H54 (cell line): ENCODE measurements around the gene RBMS3.

ENCODE experiments used
- DNase-seq: peaks from one replicate; pipeline ENCODE4 v3.0.0; 2011; ENCODE audit warnings: low spot score, mixed read lengths; ENCODE audit not compliant: insufficient read length
- FAIRE-seq: peaks from 3 replicates; lab custom pipeline; 2011; peaks lifted over from hg19 to GRCh38; lab: Jason Lieb, UNC
- POLR2A ChIP-seq: IDR thresholded peaks from 2 replicates; pipeline ENCODE4 v1.6.1; 2011; ENCODE audit warnings: low read depth, mild to moderate bottlenecking, low read length

The RBMS3 gene

GRCh38 chr3:29568355-29568754, 287.5 kb downstream of the RBMS3 start:
- no peak for TF ChIP-seq POLR2A
- FAIRE-seq (no peak), DNase-seq (no peak)

- FAIRE-seq (no peak), DNase-seq (no peak)
- TF ChIP-seq POLR2A = no peak
Measured at GRCh38 chr3:29576181-29576580, 295.3 kb downstream of the RBMS3 start.

DNA sequence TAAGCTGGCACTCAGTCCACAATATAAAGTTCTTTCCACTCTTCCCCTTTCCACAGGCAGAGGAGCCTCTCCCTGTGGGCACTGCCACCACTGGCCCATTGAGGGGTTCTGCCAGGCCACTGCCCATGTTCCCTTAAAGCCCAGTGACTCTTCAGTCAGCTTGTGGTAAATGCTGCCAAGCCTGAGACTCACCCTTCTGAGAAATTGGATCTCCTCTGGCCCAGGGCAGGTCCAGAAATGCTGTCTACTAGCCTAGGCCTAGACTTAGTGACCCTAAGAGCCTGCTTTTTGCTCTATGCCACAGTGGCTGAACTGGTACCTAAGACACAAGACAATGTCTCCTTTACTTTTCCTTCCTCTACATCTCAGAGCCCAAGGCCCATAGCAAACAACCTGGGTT, 295.8 kb downstream of the RBMS3 start:
- DNase-seq (no peak), FAIRE-seq (no peak)
- TF ChIP-seq POLR2A = no peak

DNA sequence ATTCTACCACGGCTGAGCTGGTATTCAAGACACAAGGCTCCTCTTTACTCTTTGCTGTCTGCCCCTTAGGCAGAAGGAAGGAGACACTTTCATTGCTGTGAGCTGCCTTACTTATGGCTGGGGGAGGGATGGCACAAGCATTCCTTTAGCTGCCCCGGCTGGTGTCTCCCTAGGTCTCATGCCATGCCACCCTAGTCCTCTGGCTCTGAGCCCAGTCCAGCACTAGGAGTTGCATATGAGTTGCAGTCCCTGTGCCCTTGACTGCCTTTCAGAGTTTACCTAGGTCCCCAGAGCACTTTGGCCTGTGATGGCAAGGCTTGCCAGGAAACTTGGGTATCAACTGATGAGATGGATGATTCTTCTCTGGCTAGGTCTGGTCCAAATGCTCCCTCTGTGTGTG, 296.4 kb downstream of the RBMS3 start:
- no peak for TF ChIP-seq POLR2A
- DNase-seq (no peak), FAIRE-seq (no peak)

- DNase-seq = no peak
- TF ChIP-seq POLR2A = no peak
- FAIRE-seq = no peak
Measured at GRCh38 chr3:29581311-29581710, 300.4 kb downstream of the RBMS3 start.

GRCh38 chr3:29582273-29582672, 301.4 kb downstream of the RBMS3 start:
- FAIRE-seq = no peak
- no peak for DNase-seq

DNA sequence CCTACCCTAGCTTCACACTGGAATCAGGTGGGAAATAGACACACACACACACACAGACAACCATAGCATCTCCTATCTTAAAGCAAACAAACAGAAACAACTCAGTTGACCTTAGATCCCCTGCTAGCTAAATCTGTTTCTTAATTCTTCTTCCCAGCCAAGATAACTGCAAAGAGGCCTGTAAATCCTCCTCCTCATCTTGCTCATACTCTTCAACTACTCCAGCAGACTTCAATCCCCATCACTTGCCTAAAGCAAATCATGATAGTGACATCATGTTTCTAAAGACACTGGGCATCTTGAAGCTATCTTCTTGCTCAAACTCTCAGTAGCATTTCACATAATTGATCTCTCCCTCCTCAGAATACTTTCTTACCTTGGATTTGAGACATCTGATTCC, 303.0 kb downstream of the RBMS3 start:
- TF ChIP-seq POLR2A = no peak
- no peak for FAIRE-seq
- no peak for DNase-seq

More at GRCh38 chr3:29582273-29582672, 301.4 kb downstream of the RBMS3 start:
- no peak for TF ChIP-seq POLR2A

DNA sequence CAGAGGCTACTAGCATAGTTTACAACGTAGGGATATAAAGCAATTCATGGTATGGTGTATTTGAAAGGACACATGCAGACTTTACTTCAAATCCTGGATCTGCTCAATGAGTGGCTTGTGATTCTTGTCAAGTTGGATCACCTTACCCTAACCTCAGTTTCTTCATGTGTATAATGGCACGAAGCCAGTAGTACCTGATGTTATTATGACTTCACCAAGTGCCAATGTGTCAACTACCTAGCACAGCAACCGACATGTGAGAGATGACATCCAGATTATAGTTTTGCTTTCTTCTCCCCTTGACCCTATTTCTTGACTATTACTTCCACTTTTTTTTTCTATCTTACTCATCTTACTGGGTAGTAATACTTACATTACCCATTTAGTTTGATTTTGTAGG, 304.5 kb downstream of the RBMS3 start:
- no peak for TF ChIP-seq POLR2A
- DNase-seq (no peak), FAIRE-seq (peak; percentile 50)

DNA sequence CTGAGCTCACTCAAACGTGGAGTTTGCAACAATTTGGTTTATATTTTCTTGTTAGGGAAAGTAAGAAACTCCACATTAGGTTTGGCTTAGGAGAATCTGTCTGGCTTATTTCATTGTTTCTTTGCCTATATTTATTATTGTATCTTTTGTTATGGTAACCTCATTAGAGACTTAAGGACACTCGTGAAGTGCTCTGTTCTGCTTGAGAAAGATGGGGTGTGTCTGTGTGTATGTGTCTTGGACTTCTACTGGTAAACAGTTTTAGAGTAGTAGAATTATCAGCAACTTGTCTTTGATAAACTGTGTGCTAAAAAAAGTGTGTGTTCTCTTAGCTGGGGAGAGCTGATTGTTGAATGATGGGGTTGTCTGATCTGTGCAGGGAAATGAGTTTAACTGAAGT, 306.5 kb downstream of the RBMS3 start:
- no peak for DNase-seq
- no peak for FAIRE-seq
- no peak for TF ChIP-seq POLR2A

DNA sequence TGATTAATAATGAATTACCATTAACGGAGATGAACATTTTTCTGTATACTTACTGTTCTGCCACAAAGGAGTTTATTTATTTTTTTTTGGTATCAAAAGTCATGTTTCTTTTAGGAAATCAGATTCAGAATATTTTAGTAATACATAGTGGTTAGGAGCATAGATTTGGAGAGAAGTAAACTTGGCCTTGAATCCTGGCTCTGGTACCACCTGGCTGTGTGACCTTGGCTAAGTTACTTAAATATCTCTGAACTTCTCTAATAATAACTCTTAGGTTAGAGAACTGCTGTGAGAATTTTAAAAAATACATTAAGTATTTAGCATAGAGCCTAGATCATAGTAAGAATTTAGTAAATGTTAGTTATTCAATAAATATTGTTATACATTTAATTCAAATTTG, 309.1 kb downstream of the RBMS3 start:
- TF ChIP-seq POLR2A = no peak
- no peak for FAIRE-seq
- DNase-seq = no peak

DNA sequence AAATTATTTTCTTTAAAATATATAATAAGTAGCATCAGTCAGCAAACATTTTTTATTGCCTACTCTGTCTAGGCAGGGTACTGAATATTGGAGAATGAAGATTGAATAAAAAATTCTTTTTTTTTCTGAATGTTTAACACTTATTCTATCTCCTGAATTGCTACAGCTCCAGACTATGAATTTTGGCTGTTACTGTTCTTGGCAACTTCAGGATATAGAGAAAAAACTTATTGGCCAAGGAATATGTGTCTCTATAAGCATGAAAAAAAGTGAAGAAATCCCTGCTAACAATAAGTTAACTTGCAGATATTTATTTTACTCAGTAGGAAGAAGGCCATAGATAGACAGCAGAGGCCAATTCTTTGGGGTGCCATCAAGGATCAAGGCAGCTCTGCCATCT, 309.6 kb downstream of the RBMS3 start:
- FAIRE-seq = no peak
- no peak for DNase-seq
- no peak for TF ChIP-seq POLR2A

DNA sequence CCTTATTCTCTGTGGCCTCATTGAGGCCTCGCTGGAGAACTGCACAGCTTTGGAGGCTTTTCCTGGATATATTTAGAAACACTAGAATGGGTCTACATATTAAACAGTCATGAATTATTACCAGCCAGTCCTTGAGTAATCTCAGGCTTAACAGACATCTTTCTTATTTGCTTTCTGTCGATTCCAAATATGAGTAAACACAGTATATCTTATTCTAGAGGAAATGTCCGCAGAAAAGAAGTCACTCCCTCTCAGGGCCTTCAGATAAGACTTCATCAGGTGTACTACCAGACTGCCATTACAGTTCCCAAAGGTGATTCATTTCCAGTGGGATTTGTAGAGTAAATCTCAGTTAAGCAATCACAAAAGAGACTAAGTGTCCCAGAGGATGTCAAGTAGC, 310.7 kb downstream of the RBMS3 start:
- no peak for TF ChIP-seq POLR2A
- no peak for FAIRE-seq

DNA sequence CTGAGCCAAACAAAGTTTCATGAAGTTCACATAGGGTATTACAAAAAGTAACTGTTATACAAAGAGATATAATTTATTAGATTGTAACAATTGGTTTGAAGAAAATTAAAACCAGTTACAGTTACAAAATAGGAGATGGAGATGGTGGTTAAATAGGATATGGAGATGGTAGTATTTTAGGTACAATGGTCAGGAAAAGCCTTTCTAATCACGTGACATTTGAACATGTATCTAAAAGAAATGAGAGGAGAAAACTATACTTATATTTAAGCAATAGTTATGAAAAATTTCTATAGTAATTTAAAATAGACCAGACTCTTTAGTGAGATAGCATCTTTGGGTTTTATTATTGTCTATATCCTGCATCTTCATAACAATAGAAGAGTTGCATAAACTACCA, 312.9 kb downstream of the RBMS3 start:
- FAIRE-seq (no peak), DNase-seq (no peak)
- no peak for TF ChIP-seq POLR2A

More for the DNA sequence above, 310.7 kb downstream of the RBMS3 start:
- no peak for DNase-seq

GRCh38 chr3:29594261-29594660, 313.4 kb downstream of the RBMS3 start:
- no peak for DNase-seq
- TF ChIP-seq POLR2A = no peak
- no peak for FAIRE-seq

DNA sequence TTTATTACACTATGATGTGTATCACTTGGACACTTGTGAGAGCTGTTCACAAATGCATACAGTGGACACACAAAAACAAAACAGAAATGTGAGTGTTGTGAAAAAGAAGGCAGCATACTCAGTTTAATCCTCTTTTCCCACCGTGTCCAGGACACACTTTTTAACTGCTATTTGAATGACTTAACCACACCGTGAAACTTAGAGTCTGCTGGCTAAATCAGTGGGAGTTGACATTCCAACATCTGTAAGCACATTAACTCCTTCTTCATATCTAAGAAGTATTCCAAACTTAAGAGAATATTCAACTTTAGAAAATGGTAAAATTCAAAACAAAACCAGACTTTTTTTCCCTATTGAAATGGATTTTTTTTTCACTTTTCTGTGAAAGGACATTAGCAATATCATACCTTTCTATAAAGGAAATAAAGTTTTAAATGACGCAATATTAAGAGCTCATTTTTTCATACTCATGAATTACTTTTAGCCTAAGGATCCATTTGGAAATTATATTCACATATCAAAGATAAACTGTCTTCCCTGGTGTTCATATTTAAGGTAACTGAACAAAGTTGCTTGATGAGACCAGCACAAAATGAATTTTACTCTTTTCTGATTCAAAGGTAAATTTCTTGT, 316.6 kb downstream of the RBMS3 start:
- FAIRE-seq = peak; percentile 50
- DNase-seq = no peak

More for the DNA sequence above, 316.6 kb downstream of the RBMS3 start:
- TF ChIP-seq POLR2A = no peak
